ENCODE measurements around the gene APPBP2. TPM values are rescaled to one million over a fixed set of nuclear protein-coding genes. Genes with fewer than 3 reads are reported as not detected.

Gene APPBP2, protein sequence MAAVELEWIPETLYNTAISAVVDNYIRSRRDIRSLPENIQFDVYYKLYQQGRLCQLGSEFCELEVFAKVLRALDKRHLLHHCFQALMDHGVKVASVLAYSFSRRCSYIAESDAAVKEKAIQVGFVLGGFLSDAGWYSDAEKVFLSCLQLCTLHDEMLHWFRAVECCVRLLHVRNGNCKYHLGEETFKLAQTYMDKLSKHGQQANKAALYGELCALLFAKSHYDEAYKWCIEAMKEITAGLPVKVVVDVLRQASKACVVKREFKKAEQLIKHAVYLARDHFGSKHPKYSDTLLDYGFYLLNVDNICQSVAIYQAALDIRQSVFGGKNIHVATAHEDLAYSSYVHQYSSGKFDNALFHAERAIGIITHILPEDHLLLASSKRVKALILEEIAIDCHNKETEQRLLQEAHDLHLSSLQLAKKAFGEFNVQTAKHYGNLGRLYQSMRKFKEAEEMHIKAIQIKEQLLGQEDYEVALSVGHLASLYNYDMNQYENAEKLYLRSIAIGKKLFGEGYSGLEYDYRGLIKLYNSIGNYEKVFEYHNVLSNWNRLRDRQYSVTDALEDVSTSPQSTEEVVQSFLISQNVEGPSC
- 9.2 and 14.3 TPM in 2 replicates for total RNA-seq

DNA sequence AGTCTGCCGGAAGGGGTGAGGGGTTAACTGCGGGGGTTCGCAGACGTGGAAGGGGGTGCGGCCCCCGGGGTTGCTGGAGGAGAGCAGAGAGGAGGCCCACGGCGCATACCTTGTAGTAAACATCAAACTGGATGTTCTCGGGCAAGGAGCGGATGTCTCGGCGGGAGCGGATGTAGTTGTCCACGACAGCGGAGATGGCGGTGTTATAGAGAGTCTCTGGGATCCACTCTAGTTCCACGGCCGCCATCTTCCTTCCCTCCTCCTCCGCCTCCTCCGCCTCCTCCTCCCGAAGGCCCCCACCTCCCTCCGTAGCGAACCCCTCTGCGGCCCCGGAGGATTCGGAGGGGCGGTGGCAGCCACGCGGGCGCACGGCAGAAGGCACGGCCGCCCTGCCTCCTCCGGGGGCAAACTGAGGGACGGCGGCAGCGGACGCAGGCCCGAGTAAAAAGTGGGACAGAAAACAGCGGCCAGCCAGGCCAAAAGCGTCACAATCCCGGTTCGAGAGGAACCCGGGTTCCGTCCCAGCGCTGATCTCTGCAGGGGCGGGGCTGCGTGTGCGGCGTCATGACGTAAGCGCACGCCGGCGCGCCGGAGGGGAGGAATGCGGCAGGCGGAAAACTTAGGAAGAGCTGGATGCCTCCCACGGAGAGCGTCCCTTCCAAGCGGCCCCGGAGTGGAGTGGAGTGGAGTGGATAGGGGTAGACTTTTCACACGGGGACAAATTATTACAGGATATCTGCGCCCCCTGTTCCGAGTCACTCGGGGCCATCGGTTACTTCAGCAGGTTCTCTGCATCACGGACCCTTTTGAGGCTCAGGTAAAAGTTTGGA lies at the start of gene APPBP2:
Gene APPBP2 (minus strand): TSS at position 558 of the 830 bp plus-strand sequence. CDS start 311 bp downstream, at position 247.

GRCh38 chr17:60422162-60422665 lies 103.8 kb downstream of the APPBP2 start, which contains the start of gene CHCT1:
Gene CHCT1 (plus strand): TSS chr17:60422489. CDS start chr17:60422593, 104 bp downstream.

Other genes starting within 250 kb of the APPBP2 start
- gene USP32, start 134.1 kb downstream of the APPBP2 start, total RNA-seq, result 30.9 and 34.7 TPM in 2 replicates
- not detected in 2 replicates for gene CHCT1, start 103.8 kb downstream of the APPBP2 start, total RNA-seq
- 2.4 and 4.6 TPM in 2 replicates for gene PPM1D, start 74.0 kb upstream of the APPBP2 start, total RNA-seq
- gene BCAS3, start 151.6 kb upstream of the APPBP2 start, total RNA-seq, result 3.8 and 16.7 TPM in 2 replicates